Activated T-helper 1 cell treated with anti-CD3 and anti-CD28 coated beads, Interleukin-12 subunit alpha, Interleukin-12 subunit beta, Interleukin-2, Interleukin-4 antibody, amounts not matched to agents 30 ng/mL and 10 ng/mL and 1 ng/mL, durations not matched to agents 14 hours and 24 hours and 36 hours (primary cell): ENCODE results near the gene RTN4IP1. TPM values are rescaled to one million over a fixed set of nuclear protein-coding genes. Genes with fewer than 3 reads are reported as not detected.
"Not testable (repeated sequence)": the region's sequence is repeated elsewhere in the genome, so short reads cannot be mapped to it uniquely, and the experiment has no call there.

Experiments
- DNase-seq: peaks from one replicate; pipeline ENCODE4 v3.0.0; 2021; ENCODE audit warnings: low spot score
- H3K27ac Mint-ChIP-seq: one replicate; pipeline ENCODE4 v1.8.0; 2021; ENCODE audit warnings: mild to moderate bottlenecking, mixed read lengths
- H3K27me3 Mint-ChIP-seq: one replicate; pipeline ENCODE4 v1.8.0; 2022; ENCODE audit warnings: mild to moderate bottlenecking, moderate library complexity, mixed read lengths; ENCODE audit not compliant: insufficient read depth
- H3K36me3 Mint-ChIP-seq: one replicate; pipeline ENCODE4 v1.8.0; 2021; ENCODE audit warnings: low read depth, mixed read lengths
- H3K4me1 Mint-ChIP-seq: one replicate; pipeline ENCODE4 v1.8.0; 2021; ENCODE audit warnings: low read depth, mixed read lengths
- H3K4me3 Mint-ChIP-seq: one replicate; pipeline ENCODE4 v1.8.0; 2021; ENCODE audit warnings: mild to moderate bottlenecking, moderate library complexity, mixed read lengths
- H3K9me3 Mint-ChIP-seq: one replicate; pipeline ENCODE4 v1.8.0; 2021; ENCODE audit warnings: mixed read lengths
- intact Hi-C: fragments of 100-400 bp; cut with micrococcal nuclease; formaldehyde crosslinking; loops from one replicate; pipeline ENCODE4 v1.15.1; 2024
- total RNA-seq: library from RNA; stranded (reverse); gene quantifications from 2 replicates; pipeline ENCODE4 v1.2.3, GENCODE V29; 2022

Gene RTN4IP1
- total RNA-seq, 1 donor from 2014 or later = 6.4 TPM

DNA sequence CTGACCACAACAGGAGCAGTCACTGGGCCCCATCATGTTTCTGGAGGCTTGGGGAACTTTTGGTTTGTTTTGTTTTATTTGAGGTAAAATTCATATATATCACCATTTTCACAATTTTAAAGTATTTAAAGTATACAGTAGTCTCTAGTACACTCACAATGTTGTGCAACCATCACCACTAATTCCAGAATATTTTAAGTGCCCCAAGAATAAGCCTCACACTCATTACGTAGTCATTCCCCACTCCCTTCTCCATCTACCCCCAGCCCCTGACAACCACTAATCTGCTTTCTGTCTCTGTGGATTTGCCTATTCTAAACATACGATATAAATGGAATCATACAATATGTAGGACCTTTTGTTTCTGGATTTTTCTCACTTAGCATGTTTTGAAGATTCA, 29.0 kb downstream of the RTN4IP1 start:
- peaks cover 6% of the 10 kb centered on the region for H3K9me3 Mint-ChIP-seq
- intact Hi-C loops = no loop called here
- H3K4me3 Mint-ChIP-seq = no peak overlapping the region
- peaks cover 2% of the 10 kb centered on the region for H3K36me3 Mint-ChIP-seq
- H3K27ac Mint-ChIP-seq = no peak overlapping the region
- no peaks in the 10 kb centered on the region for H3K27me3 Mint-ChIP-seq
- no peaks in the 10 kb centered on the region for H3K4me1 Mint-ChIP-seq
- DNase-seq = no peak

DNA sequence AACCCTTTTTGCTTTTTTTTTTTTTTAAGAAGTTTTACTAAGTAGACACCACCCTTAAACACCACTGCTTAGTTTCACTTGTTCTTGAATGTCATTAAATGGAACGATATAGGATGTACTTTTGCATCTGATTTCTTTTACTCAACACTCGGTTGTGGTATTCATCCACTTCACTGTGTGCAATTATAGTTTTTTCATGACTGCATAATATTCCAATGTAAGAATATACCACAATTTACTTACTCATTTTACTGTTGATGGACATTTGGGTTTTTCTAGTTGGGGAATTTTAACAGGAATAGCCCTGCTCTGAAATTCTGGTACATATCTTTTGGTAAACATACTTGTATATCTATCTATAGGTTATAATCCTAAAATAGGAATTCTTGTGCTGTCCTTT, 29.9 kb downstream of the RTN4IP1 start:
- Mint-ChIP-seq H3K4me1 (no peaks in the 10 kb centered on the region), H3K27ac (no peak overlapping the region), H3K4me3 (no peak overlapping the region), H3K36me3 (peaks cover 2% of the 10 kb centered on the region), H3K9me3 (peaks cover 6% of the 10 kb centered on the region), H3K27me3 (no peaks in the 10 kb centered on the region)
- intact Hi-C loops = no loop called here
- no peak for DNase-seq

- no peak overlapping the region for H3K27ac Mint-ChIP-seq
- H3K4me1 Mint-ChIP-seq = no peaks in the 10 kb centered on the region
- peaks cover 2% of the 10 kb centered on the region for H3K27me3 Mint-ChIP-seq
- H3K36me3 Mint-ChIP-seq = peaks cover 9% of the 10 kb centered on the region
- no peaks in the 10 kb centered on the region for H3K9me3 Mint-ChIP-seq
- intact Hi-C loops = no loop called here
- no peak for DNase-seq
- H3K4me3 Mint-ChIP-seq = no peak overlapping the region
These were observed 38.0 kb downstream of the RTN4IP1 start for GRCh38 chr6:106591111-106591825.

DNA sequence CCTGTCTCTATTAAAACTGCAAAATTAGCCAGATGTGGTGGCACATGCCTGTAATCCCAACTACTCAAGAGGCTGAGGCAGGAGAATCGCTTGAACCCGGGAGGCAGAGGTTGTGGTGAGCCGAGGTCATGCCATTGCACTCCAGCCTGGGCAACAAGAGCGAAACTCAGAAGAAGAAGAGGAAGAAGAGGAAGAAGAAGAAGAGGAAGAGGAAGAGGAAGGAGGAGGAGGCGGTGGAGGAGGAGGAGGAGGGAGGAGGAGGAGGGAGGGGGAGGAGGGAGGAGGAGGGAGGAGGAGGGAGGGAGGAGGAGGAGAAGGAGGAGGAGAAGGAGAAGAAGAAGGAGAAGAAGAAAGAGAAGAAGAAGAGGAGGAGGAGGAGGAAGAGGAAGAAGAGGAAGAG, 40.4 kb downstream of the RTN4IP1 start:
- H3K4me1 Mint-ChIP-seq, H3K4me3 Mint-ChIP-seq, H3K9me3 Mint-ChIP-seq, intact Hi-C loops, H3K36me3 Mint-ChIP-seq, H3K27me3 Mint-ChIP-seq, H3K27ac Mint-ChIP-seq, DNase-seq: not testable (repeated sequence)

DNA sequence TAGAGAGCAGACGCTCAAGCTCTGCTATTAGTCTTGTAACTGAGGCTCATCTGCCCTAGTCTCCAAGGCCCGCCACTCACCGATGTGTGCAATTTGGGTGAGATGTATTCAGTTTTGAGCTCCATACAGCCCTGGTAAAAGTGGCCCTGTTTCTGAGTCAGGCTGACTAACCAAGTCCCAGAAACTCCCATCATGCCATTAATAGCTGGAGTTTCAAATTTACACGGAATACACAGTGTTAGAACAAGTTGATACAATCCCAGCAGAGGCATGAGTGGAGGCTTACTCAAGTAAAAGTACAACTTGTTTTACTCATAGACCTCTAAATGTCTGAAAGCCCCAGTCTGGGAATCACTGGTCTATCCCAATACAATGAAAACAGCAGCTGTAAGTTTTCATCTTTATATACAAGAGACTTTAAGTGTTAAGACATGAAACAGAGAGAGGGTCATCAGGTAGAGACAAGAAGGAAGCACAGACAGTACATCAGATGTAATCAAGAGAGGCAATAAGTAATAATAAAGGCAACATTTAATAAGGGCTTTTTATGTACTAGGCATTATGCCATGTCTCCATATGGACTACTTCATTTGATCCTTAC, 42.4 kb downstream of the RTN4IP1 start:
- Mint-ChIP-seq H3K27ac (no peak overlapping the region), H3K36me3 (peaks cover 16% of the 10 kb centered on the region), H3K4me3 (no peak overlapping the region), H3K4me1 (no peaks in the 10 kb centered on the region), H3K27me3 (peaks cover 2% of the 10 kb centered on the region), H3K9me3 (no peaks in the 10 kb centered on the region)
- intact Hi-C loops = no loop called here
- no peak for DNase-seq

- H3K36me3 Mint-ChIP-seq = peaks cover 8% of the 10 kb centered on the region
- H3K27me3 Mint-ChIP-seq = no peaks in the 10 kb centered on the region
- intact Hi-C loops = no loop called here
- no peak for DNase-seq
- no peak overlapping the region for H3K4me3 Mint-ChIP-seq
- H3K4me1 Mint-ChIP-seq = no peaks in the 10 kb centered on the region
- no peak overlapping the region for H3K27ac Mint-ChIP-seq
- H3K9me3 Mint-ChIP-seq = no peaks in the 10 kb centered on the region
These were observed 47.8 kb downstream of the RTN4IP1 start for GRCh38 chr6:106581468-106581867.

- H3K27ac Mint-ChIP-seq = no peak overlapping the region
- no peak for DNase-seq
- H3K4me1 Mint-ChIP-seq = peaks cover 12% of the 10 kb centered on the region
- H3K27me3 Mint-ChIP-seq = no peaks in the 10 kb centered on the region
- no peaks in the 10 kb centered on the region for H3K9me3 Mint-ChIP-seq
- intact Hi-C loops = no loop called here
- peaks cover 11% of the 10 kb centered on the region for H3K36me3 Mint-ChIP-seq
- H3K4me3 Mint-ChIP-seq = no peak overlapping the region
These were observed 50.0 kb downstream of the RTN4IP1 start for GRCh38 chr6:106579281-106579680.

DNA sequence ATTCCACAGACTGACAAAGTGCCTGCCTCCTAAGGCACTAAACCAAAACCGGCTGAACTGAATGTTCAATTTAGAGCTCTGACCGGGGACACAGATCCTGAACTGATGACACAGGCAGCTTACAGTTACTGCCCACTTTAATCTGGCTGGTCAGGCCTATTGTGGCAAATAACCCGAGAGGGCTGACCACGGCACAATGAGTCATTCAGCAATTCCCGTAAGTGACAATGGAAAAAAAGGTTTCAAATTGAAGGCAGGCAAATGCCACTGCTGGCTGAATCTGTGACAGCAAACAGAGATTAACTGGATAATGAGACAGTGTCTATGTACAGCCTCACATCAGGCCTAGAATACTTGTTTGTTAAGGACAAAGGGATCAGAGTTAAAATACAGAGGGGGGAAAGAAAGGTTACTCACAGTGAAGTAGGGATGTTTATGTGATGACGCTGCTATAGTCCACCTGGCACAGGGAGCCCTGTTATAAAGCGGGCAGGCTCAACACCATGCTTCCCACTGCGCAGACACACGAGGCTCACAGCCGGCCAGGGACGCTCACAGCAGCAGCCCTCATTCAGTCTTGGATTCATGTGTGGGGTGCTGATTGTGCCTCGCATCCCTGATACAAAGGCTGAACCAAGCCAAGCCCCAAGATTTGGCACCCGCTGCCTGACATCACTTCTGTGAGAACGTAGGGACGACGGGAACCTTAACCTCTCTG, 54.4 kb downstream of the RTN4IP1 start:
- intact Hi-C loops = no loop called here
- no peak for DNase-seq
- Mint-ChIP-seq H3K9me3 (no peaks in the 10 kb centered on the region), H3K36me3 (peaks cover 5% of the 10 kb centered on the region), H3K4me3 (no peak overlapping the region), H3K4me1 (peaks cover 12% of the 10 kb centered on the region), H3K27ac (no peak overlapping the region), H3K27me3 (no peaks in the 10 kb centered on the region)

DNA sequence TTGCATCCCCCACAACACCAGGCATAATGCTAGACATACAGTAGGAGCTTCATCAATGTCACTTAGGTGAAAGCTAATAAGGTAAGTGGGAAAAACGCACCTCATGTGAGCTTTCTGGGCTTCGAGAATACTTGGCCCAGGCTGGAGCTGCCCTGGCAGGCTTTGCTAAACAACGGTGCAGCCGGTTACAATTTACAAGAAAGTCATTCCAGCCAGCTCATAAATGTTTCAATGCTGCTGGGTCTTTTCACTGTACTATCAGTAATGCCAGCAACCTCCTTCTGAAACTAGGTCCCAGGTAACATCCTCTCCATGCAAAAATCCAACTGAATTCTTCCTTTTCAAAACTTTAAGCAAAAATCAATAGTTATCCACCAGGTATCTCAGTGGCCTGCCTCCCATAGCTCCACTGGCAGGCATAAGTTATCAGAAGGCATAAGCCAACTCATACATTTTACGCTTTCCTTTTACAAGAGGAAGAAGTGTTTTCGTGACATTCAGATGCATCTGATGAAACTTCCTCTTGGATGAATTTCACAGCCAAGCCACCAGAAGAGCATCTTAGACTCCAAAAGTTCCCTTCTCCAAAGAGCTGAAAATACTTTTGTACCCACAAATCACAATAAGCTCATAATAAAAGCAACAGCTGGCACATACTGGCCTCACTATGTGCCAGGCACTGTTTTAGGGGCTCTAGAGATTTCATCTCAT, 56.3 kb downstream of the RTN4IP1 start:
- no peak overlapping the region for H3K27ac Mint-ChIP-seq
- H3K36me3 Mint-ChIP-seq = peaks cover 14% of the 10 kb centered on the region
- H3K4me1 Mint-ChIP-seq = peaks cover 12% of the 10 kb centered on the region
- H3K27me3 Mint-ChIP-seq = no peaks in the 10 kb centered on the region
- no peaks in the 10 kb centered on the region for H3K9me3 Mint-ChIP-seq
- intact Hi-C loops = no loop called here
- no peak for DNase-seq
- H3K4me3 Mint-ChIP-seq = no peak overlapping the region

GRCh38 chr6:106572436-106572835, 56.9 kb downstream of the RTN4IP1 start:
- H3K4me3 Mint-ChIP-seq = no peak overlapping the region
- intact Hi-C loops = no loop called here
- no peaks in the 10 kb centered on the region for H3K27me3 Mint-ChIP-seq

DNA sequence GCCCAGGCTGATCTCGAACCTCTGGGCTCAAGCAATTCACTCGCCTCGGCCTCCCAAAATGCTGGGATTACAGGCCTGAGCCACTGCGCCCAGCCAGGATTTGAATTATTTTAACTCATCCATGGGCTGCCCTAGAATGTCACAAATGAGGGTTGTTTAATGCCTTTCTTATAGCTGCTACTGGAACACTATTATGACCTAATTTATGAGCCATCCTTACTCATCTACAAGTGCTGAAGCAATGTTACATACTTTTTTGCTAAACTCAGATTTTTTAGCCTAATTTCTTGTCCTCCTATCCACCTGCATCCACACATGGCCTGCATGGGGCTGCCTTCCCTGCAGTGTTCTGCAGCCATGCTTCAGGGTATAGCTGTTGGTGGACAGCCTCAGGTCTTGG, 59.9 kb downstream of the RTN4IP1 start:
- Mint-ChIP-seq H3K27me3 (no peaks in the 10 kb centered on the region), H3K4me3 (no peak overlapping the region), H3K4me1 (no peaks in the 10 kb centered on the region), H3K9me3 (no peaks in the 10 kb centered on the region), H3K27ac (no peak overlapping the region), H3K36me3 (peaks cover 16% of the 10 kb centered on the region)
- DNase-seq = no peak
- intact Hi-C loops = loop anchor here (5.0 kb wide), 2 partner anchors 207 to 1137 kb away; partner anchors contain the start of gene CRYBG1

More at GRCh38 chr6:106572436-106572835, 56.9 kb downstream of the RTN4IP1 start:
- no peaks in the 10 kb centered on the region for H3K9me3 Mint-ChIP-seq
- peaks cover 12% of the 10 kb centered on the region for H3K4me1 Mint-ChIP-seq
- H3K36me3 Mint-ChIP-seq = peaks cover 14% of the 10 kb centered on the region
- DNase-seq = no peak
- no peak overlapping the region for H3K27ac Mint-ChIP-seq

DNA sequence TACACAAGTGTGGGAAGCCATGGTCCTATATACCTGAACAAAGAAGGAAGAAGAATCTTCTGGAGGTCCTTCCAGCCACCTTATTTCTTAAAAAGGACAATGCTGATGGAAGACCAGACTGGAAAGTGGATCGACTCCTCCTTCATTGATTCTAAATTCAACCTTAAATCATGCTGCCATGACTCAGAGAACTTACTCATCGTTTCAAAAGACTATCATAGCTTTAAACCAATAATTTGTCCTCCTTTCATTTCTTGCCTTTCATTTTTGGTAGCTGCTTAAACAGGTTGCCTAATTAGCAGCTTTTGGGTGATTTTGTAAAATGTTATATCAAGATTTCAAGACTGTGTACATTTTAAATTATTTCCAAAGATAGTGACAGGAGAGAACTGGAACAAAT, 60.8 kb downstream of the RTN4IP1 start:
- Mint-ChIP-seq H3K36me3 (peaks cover 20% of the 10 kb centered on the region), H3K27me3 (no peaks in the 10 kb centered on the region), H3K4me1 (no peaks in the 10 kb centered on the region), H3K4me3 (no peak overlapping the region), H3K27ac (no peak overlapping the region), H3K9me3 (no peaks in the 10 kb centered on the region)
- DNase-seq = no peak
- intact Hi-C loops = loop anchor here (5.0 kb wide), 2 partner anchors 206 to 1136 kb away; partner anchors contain the start of gene CRYBG1

- no peak for DNase-seq
- intact Hi-C loops = no loop called here
- Mint-ChIP-seq H3K36me3 (peaks cover 29% of the 10 kb centered on the region), H3K4me1 (peaks cover 12% of the 10 kb centered on the region), H3K4me3 (no peak overlapping the region), H3K27ac (no peak overlapping the region), H3K27me3 (no peaks in the 10 kb centered on the region), H3K9me3 (no peaks in the 10 kb centered on the region)
These were observed 64.8 kb downstream of the RTN4IP1 start for GRCh38 chr6:106564476-106564875.
